ENCODE results near the gene BCOR.
A peak's percentile ranks its signal among the peaks of the same experiment; 100 is the strongest.

BCOR gene

GRCh38 chrX:40043895-40044294 lies 53.9 kb downstream of the BCOR start:
- H2AK5ac ChIP-seq (ENCODE audit: low read length), result no peak overlapping the region
- H3K4me1 ChIP-seq (ENCODE audit: control insufficient read depth, low read depth, low read length), result no peaks in the 10 kb centered on the region
- no peaks in the 10 kb centered on the region for H3K79me2 ChIP-seq (ENCODE audit: control insufficient read depth, insufficient read depth, low read length)
- no peaks in the 10 kb centered on the region for H3K27me3 ChIP-seq (ENCODE audit: insufficient read depth, low read length, poor library complexity)
- H3K18ac ChIP-seq (ENCODE audit: low read length), result no peak overlapping the region
- no peak overlapping the region for H3K4ac ChIP-seq (ENCODE audit: low read depth, low read length)
- H3K23ac ChIP-seq (ENCODE audit: low read length), result no peak overlapping the region
- WGBS (ENCODE audit: extremely low coverage, insufficient coverage, low lambda C conversion rate), result no CpG with 5 or more reads among the region's 3 CpGs
- H3K36me3 ChIP-seq (ENCODE audit: control insufficient read depth, insufficient read depth, low read length), result peaks cover 2% of the 10 kb centered on the region
- H2BK15ac ChIP-seq (replicated peaks; ENCODE audit: low read depth), result no peak overlapping the region
- H3K4me2 ChIP-seq (ENCODE audit: low read length), result no peak overlapping the region
- no peak overlapping the region for H3K27ac ChIP-seq (ENCODE audit: low read depth, low read length)
- H3K79me1 ChIP-seq (ENCODE audit: low read length), result no peaks in the 10 kb centered on the region
- H3K4me3 ChIP-seq (ENCODE audit: low read length), result no peak overlapping the region
- no peak overlapping the region for H2BK120ac ChIP-seq (ENCODE audit: low read depth, low read length)
- H3K9ac ChIP-seq (ENCODE audit: low read length), result no peak overlapping the region
- H4K5ac ChIP-seq (ENCODE audit: low read length), result no peak overlapping the region
- no peak overlapping the region for H3K56ac ChIP-seq (ENCODE audit: low read length)
- DNase-seq, result peak; percentile 25
- H4K8ac ChIP-seq (ENCODE audit: low read depth, low read length), result no peak overlapping the region
- H2BK5ac ChIP-seq (ENCODE audit: low read length), result no peak overlapping the region

DNA sequence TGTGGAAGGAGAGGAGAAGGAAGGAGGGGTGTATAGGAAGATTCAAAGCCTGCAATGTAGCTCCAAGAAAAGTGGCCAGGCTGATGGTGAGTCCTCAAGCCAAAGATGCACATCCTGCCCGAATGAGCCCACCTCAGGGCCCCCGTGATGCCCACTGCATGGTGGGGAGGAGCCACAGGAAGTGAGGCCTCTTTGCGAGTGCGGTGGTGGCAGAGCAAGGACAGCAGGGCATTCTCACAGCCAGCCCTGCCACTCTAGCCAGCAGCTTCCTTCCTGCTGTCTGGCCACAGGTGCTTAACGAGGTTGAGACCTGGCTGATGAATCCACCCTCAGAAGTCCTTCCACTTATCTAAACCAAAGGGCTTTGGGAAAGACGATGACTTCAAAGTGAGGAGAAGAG lies 55.8 kb downstream of the BCOR start:
- Histone ChIP-seq H3K4me3 (ENCODE audit: low read length) (no peak overlapping the region), H2BK5ac (ENCODE audit: low read length) (no peak overlapping the region), H2AK5ac (ENCODE audit: low read length) (no peak overlapping the region), H3K79me2 (ENCODE audit: control insufficient read depth, insufficient read depth, low read length) (no peaks in the 10 kb centered on the region), H2BK15ac (replicated peaks; ENCODE audit: low read depth) (no peak overlapping the region), H3K4me1 (ENCODE audit: control insufficient read depth, low read depth, low read length) (no peaks in the 10 kb centered on the region), H3K36me3 (ENCODE audit: control insufficient read depth, insufficient read depth, low read length) (no peaks in the 10 kb centered on the region), H3K18ac (ENCODE audit: low read length) (no peak overlapping the region), H3K4ac (ENCODE audit: low read depth, low read length) (no peak overlapping the region), H3K23ac (ENCODE audit: low read length) (no peak overlapping the region), H3K9ac (ENCODE audit: low read length) (no peak overlapping the region), H2BK120ac (ENCODE audit: low read depth, low read length) (no peak overlapping the region), H3K27me3 (ENCODE audit: insufficient read depth, low read length, poor library complexity) (no peaks in the 10 kb centered on the region), H4K5ac (ENCODE audit: low read length) (no peak overlapping the region), H3K27ac (ENCODE audit: low read depth, low read length) (no peak overlapping the region), H3K4me2 (ENCODE audit: low read length) (no peak overlapping the region), H3K56ac (ENCODE audit: low read length) (no peak overlapping the region), H3K79me1 (ENCODE audit: low read length) (no peaks in the 10 kb centered on the region), H4K8ac (ENCODE audit: low read depth, low read length) (no peak overlapping the region)
- no peak for DNase-seq
- no CpG with 5 or more reads among the region's 6 CpGs for WGBS (ENCODE audit: extremely low coverage, insufficient coverage, low lambda C conversion rate)

DNA sequence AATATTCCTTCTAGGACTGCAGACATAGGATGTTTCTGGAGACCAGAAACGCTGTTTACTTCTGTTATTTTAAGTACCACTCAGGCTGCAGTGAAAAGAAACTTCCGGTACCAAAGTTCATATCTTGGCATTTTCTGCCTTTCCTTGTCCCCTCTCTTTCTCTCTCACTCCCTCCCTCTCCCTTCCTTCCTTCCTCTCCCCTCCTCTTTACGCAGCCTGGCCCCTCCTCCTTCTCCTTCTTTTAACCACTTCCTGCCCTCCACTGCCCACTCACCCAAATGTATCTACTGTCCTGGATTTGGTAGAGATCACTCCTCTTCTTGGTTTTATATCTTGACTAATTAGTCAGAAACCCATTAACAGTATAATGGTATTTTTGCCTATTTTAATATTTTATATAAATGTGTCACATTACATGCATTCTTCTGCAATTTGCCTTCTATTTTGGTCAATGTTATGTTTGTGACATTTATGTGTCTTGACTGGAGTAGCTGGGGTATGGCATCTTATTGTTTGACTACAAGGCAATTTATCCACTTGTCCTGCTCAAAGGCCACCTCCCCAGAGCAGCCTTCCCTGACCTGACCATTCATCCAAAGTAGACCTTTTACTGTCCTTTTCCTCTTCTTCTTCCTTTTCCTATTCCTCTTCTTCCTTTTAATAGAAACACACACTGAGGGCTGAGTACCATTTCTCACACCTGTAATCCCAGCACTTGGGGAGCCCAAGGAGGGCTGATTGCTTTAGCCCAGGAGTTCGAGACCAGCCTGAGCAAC lies 56.9 kb downstream of the BCOR start:
- Histone ChIP-seq H3K23ac (ENCODE audit: low read length) (no peak overlapping the region), H3K27me3 (ENCODE audit: insufficient read depth, low read length, poor library complexity) (no peaks in the 10 kb centered on the region), H3K4me1 (ENCODE audit: control insufficient read depth, low read depth, low read length) (no peaks in the 10 kb centered on the region), H3K27ac (ENCODE audit: low read depth, low read length) (no peak overlapping the region), H3K4ac (ENCODE audit: low read depth, low read length) (no peak overlapping the region), H2AK5ac (ENCODE audit: low read length) (no peak overlapping the region), H3K9ac (ENCODE audit: low read length) (no peak overlapping the region), H3K79me1 (ENCODE audit: low read length) (no peaks in the 10 kb centered on the region), H3K4me3 (ENCODE audit: low read length) (no peak overlapping the region), H4K8ac (ENCODE audit: low read depth, low read length) (no peak overlapping the region), H3K36me3 (ENCODE audit: control insufficient read depth, insufficient read depth, low read length) (no peaks in the 10 kb centered on the region), H2BK15ac (replicated peaks; ENCODE audit: low read depth) (no peak overlapping the region), H3K4me2 (ENCODE audit: low read length) (no peak overlapping the region), H4K5ac (ENCODE audit: low read length) (no peak overlapping the region), H2BK5ac (ENCODE audit: low read length) (no peak overlapping the region), H2BK120ac (ENCODE audit: low read depth, low read length) (no peak overlapping the region), H3K18ac (ENCODE audit: low read length) (no peak overlapping the region), H3K79me2 (ENCODE audit: control insufficient read depth, insufficient read depth, low read length) (no peaks in the 10 kb centered on the region), H3K56ac (ENCODE audit: low read length) (no peak overlapping the region)
- no CpG with 5 or more reads among the region's 4 CpGs for WGBS (ENCODE audit: extremely low coverage, insufficient coverage, low lambda C conversion rate)
- peak; percentile 40 for DNase-seq

- no peak overlapping the region for H3K18ac ChIP-seq (ENCODE audit: low read length)
- H3K79me1 ChIP-seq (ENCODE audit: low read length), result no peaks in the 10 kb centered on the region
- H2BK15ac ChIP-seq (replicated peaks; ENCODE audit: low read depth), result no peak overlapping the region
- H2AK5ac ChIP-seq (ENCODE audit: low read length), result no peak overlapping the region
- no peak overlapping the region for H3K4me2 ChIP-seq (ENCODE audit: low read length)
- DNase-seq, result no peak
- H3K23ac ChIP-seq (ENCODE audit: low read length), result no peak overlapping the region
- WGBS (ENCODE audit: extremely low coverage, insufficient coverage, low lambda C conversion rate), result no CpG with 5 or more reads among the region's 8 CpGs
- H3K36me3 ChIP-seq (ENCODE audit: control insufficient read depth, insufficient read depth, low read length), result no peaks in the 10 kb centered on the region
- no peak overlapping the region for H2BK120ac ChIP-seq (ENCODE audit: low read depth, low read length)
- H3K4ac ChIP-seq (ENCODE audit: low read depth, low read length), result peak overlapping the region; percentile 75
- no peak overlapping the region for H3K9ac ChIP-seq (ENCODE audit: low read length)
- no peak overlapping the region for H3K27ac ChIP-seq (ENCODE audit: low read depth, low read length)
- no peak overlapping the region for H4K5ac ChIP-seq (ENCODE audit: low read length)
- no peaks in the 10 kb centered on the region for H3K4me1 ChIP-seq (ENCODE audit: control insufficient read depth, low read depth, low read length)
- H3K79me2 ChIP-seq (ENCODE audit: control insufficient read depth, insufficient read depth, low read length), result no peaks in the 10 kb centered on the region
- H2BK5ac ChIP-seq (ENCODE audit: low read length), result no peak overlapping the region
- H3K56ac ChIP-seq (ENCODE audit: low read length), result no peak overlapping the region
- no peak overlapping the region for H3K4me3 ChIP-seq (ENCODE audit: low read length)
- H3K27me3 ChIP-seq (ENCODE audit: insufficient read depth, low read length, poor library complexity), result no peaks in the 10 kb centered on the region
- H4K8ac ChIP-seq (ENCODE audit: low read depth, low read length), result no peak overlapping the region
Observed at GRCh38 chrX:40039887-40040286, 57.9 kb downstream of the BCOR start.

- no peak overlapping the region for H3K4me3 ChIP-seq (ENCODE audit: low read length)
- no peak overlapping the region for H3K23ac ChIP-seq (ENCODE audit: low read length)
- no peak overlapping the region for H2BK15ac ChIP-seq (replicated peaks; ENCODE audit: low read depth)
- H4K5ac ChIP-seq (ENCODE audit: low read length), result no peak overlapping the region
- H2BK120ac ChIP-seq (ENCODE audit: low read depth, low read length), result no peak overlapping the region
- no peak for DNase-seq
- no peak overlapping the region for H3K18ac ChIP-seq (ENCODE audit: low read length)
- no peak overlapping the region for H2BK5ac ChIP-seq (ENCODE audit: low read length)
- H3K79me1 ChIP-seq (ENCODE audit: low read length), result no peaks in the 10 kb centered on the region
- H3K27me3 ChIP-seq (ENCODE audit: insufficient read depth, low read length, poor library complexity), result no peaks in the 10 kb centered on the region
- H3K4me2 ChIP-seq (ENCODE audit: low read length), result no peak overlapping the region
- H2AK5ac ChIP-seq (ENCODE audit: low read length), result no peak overlapping the region
- H4K8ac ChIP-seq (ENCODE audit: low read depth, low read length), result no peak overlapping the region
- H3K9ac ChIP-seq (ENCODE audit: low read length), result no peak overlapping the region
- H3K36me3 ChIP-seq (ENCODE audit: control insufficient read depth, insufficient read depth, low read length), result no peaks in the 10 kb centered on the region
- no peak overlapping the region for H3K4ac ChIP-seq (ENCODE audit: low read depth, low read length)
- H3K79me2 ChIP-seq (ENCODE audit: control insufficient read depth, insufficient read depth, low read length), result no peaks in the 10 kb centered on the region
- H3K27ac ChIP-seq (ENCODE audit: low read depth, low read length), result no peak overlapping the region
- H3K4me1 ChIP-seq (ENCODE audit: control insufficient read depth, low read depth, low read length), result no peaks in the 10 kb centered on the region
- H3K56ac ChIP-seq (ENCODE audit: low read length), result no peak overlapping the region
Observed at GRCh38 chrX:40037367-40037766, 60.4 kb downstream of the BCOR start.

GRCh38 chrX:40035726-40036125 lies 62.0 kb downstream of the BCOR start:
- H3K9ac ChIP-seq (ENCODE audit: low read length), result no peak overlapping the region
- no peaks in the 10 kb centered on the region for H3K4me1 ChIP-seq (ENCODE audit: control insufficient read depth, low read depth, low read length)
- no peaks in the 10 kb centered on the region for H3K27me3 ChIP-seq (ENCODE audit: insufficient read depth, low read length, poor library complexity)
- no peaks in the 10 kb centered on the region for H3K79me1 ChIP-seq (ENCODE audit: low read length)
- no peak overlapping the region for H3K18ac ChIP-seq (ENCODE audit: low read length)
- no peak overlapping the region for H3K23ac ChIP-seq (ENCODE audit: low read length)
- H3K79me2 ChIP-seq (ENCODE audit: control insufficient read depth, insufficient read depth, low read length), result no peaks in the 10 kb centered on the region
- no peak for DNase-seq
- no peak overlapping the region for H4K5ac ChIP-seq (ENCODE audit: low read length)
- no peak overlapping the region for H2BK120ac ChIP-seq (ENCODE audit: low read depth, low read length)
- no peak overlapping the region for H2AK5ac ChIP-seq (ENCODE audit: low read length)
- no peak overlapping the region for H4K8ac ChIP-seq (ENCODE audit: low read depth, low read length)
- H3K4ac ChIP-seq (ENCODE audit: low read depth, low read length), result no peak overlapping the region
- no peak overlapping the region for H2BK15ac ChIP-seq (replicated peaks; ENCODE audit: low read depth)
- H3K56ac ChIP-seq (ENCODE audit: low read length), result no peak overlapping the region
- H3K27ac ChIP-seq (ENCODE audit: low read depth, low read length), result no peak overlapping the region
- H3K36me3 ChIP-seq (ENCODE audit: control insufficient read depth, insufficient read depth, low read length), result no peaks in the 10 kb centered on the region
- H2BK5ac ChIP-seq (ENCODE audit: low read length), result no peak overlapping the region
- no peak overlapping the region for H3K4me2 ChIP-seq (ENCODE audit: low read length)
- WGBS (ENCODE audit: extremely low coverage, insufficient coverage, low lambda C conversion rate), result no CpG with 5 or more reads among the region's 5 CpGs
- no peak overlapping the region for H3K4me3 ChIP-seq (ENCODE audit: low read length)
